GM12801 (cell line): ENCODE measurements around the gene TNFRSF1A.

Experiments
- TF ChIP-seq, protein P1 (sequence below): IDR thresholded peaks from one replicate; pipeline ENCODE4 v1.5.1; 2011; ENCODE audit warnings: control low read depth; ENCODE audit not compliant: insufficient read length; ENCODE audit errors: extremely low read depth

The TNFRSF1A gene

GRCh38 chr12:6341417-6342139, at the start of gene TNFRSF1A:
Gene TNFRSF1A, minus strand, starts transcription at chr12:6342076. Its CDS starts 262 bp downstream, at chr12:6341814.
- TF ChIP-seq, protein P1, sequence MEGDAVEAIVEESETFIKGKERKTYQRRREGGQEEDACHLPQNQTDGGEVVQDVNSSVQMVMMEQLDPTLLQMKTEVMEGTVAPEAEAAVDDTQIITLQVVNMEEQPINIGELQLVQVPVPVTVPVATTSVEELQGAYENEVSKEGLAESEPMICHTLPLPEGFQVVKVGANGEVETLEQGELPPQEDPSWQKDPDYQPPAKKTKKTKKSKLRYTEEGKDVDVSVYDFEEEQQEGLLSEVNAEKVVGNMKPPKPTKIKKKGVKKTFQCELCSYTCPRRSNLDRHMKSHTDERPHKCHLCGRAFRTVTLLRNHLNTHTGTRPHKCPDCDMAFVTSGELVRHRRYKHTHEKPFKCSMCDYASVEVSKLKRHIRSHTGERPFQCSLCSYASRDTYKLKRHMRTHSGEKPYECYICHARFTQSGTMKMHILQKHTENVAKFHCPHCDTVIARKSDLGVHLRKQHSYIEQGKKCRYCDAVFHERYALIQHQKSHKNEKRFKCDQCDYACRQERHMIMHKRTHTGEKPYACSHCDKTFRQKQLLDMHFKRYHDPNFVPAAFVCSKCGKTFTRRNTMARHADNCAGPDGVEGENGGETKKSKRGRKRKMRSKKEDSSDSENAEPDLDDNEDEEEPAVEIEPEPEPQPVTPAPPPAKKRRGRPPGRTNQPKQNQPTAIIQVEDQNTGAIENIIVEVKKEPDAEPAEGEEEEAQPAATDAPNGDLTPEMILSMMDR: no peak

- TF ChIP-seq, protein P1: no peak
Measured at GRCh38 chr12:6391013-6391412, 49.1 kb upstream of the TNFRSF1A start.

- TF ChIP-seq, protein P1: no peak
Measured at GRCh38 chr12:6390084-6390799, 48.4 kb upstream of the TNFRSF1A start.

DNA sequence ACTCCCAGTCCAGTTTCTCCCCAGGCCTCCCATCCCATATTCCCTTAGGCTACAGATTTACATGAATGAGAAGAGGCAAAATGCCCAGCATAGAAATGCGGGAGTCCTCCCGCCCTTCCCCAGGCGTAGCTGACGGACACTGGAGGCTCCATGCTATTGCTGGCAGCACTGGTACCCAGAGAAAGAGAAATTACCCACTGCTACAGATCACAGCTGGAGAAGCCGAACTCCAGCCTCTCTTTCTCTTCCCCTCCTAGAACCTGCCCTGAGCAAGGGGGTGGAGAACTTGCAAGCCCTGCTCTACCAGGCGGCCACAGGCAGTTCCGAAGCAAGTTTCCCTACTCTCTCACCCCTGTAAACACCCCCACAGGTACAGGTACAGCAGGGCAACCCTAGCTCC, 45.7 kb upstream of the TNFRSF1A start:
- TF ChIP-seq, protein P1: no peak

DNA sequence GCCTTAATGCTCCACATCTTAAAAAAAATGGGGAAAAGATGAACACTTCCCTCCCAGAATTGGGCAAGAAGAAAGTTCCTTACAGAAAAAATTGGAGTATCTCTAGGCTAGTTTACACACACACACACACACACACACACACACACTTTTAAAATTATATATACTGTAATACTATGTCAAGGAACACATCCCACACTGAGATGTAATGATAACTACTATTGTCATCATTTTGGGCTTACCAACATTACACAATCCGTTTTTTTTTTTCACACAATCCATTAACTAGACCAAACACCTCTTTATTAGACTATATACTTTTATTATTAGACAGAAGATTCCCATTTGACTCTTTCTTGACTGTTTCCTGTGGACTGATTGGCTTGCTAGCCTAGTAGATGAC, 44.6 kb upstream of the TNFRSF1A start:
- TF ChIP-seq, protein P1: no peak

DNA sequence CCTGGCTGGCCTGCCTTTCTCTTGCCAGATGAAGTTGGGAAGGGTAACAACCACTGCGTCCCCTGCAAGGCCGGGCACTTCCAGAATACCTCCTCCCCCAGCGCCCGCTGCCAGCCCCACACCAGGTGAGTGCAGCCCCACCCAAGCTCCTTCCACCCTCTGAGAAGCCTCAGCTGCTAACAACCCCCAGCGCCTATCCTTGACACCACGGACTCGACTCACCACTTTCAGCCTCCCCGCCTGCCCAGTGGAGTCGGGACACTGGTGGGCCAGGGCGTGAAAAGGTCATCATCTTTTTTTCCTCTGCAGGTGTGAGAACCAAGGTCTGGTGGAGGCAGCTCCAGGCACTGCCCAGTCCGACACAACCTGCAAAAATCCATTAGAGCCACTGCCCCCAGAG, 44.2 kb upstream of the TNFRSF1A start:
- TF ChIP-seq, protein P1: no peak

DNA sequence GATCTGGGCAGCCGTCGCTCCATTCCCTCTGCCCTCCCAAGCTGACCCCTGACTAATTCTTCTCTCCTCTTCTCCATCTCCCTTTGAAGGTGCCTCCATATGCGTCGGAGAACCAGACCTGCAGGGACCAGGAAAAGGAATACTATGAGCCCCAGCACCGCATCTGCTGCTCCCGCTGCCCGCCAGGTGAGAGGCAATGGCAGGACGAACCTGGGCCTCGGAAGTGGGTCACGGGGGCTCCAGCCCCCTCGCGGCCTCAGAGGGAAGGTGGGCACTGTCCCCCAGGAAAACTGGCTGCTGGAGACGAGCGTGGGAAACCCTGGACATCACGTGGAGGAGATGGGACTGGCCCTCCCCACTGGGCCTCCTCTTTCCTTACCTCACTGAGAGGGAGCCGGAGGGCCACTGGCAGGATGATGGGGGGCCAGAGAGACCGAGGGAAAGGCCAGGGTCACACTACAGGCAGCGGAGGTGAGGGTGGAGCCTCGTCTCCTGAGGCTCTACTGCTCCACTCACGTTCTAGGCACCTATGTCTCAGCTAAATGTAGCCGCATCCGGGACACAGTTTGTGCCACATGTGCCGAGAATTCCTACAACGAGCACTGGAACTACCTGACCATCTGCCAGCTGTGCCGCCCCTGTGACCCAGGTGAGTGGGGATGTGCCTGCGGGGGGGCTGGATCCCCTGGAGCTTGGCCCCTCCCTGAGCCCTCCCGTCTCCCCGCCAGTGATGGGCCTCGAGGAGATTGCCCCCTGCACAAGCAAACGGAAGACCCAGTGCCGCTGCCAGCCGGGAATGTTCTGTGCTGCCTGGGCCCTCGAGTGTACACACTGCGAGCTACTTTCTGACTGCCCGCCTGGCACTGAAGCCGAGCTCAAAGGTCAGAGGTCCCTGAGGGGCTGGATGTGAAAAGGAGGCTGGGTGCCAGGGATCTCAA, 42.9 kb upstream of the TNFRSF1A start:
- TF ChIP-seq, protein P1: no peak
